PC-3 (cell line): Measurements from ENCODE around the gene SLC3A2. TPM values are rescaled to one million over a fixed set of nuclear protein-coding genes. Genes with fewer than 3 reads are reported as not detected.
A peak's percentile ranks its signal among the peaks of the same experiment; 100 is the strongest.

Source experiments
- ATAC-seq: fragments of 200-7000 bp; cut with Tn5 transposase; 2 replicates; pipeline ENCODE4 v1.9.1; 2020; ENCODE audit warnings: mild to moderate bottlenecking, moderate library complexity
- BruUV-seq: library from RNA; stranded (reverse); fragments of 400-500 nt; replicated peaks from 2 replicates; lab custom pipeline; 2021; lab: Mats Ljungman, UMichigan
- CTCF ChIA-PET: fragments of 300-600 bp; sonication (Branson Sonifier 250); formaldehyde crosslinking; loops from one replicate; lab custom pipeline; 2022; ENCODE audit warnings: antibody characterized with exemption; lab: Charles Lee
- POLR2A ChIA-PET: fragments of 300-600 bp; sonication (Branson Sonifier 250); formaldehyde crosslinking; loops from one replicate; lab custom pipeline; 2022; ENCODE audit warnings: antibody characterized with exemption; ENCODE audit not compliant: unreplicated experiment; lab: Charles Lee
- DNase-seq: peaks from one replicate; pipeline ENCODE4 v3.0.0-alpha.2; 2015
- H2AFZ ChIP-seq: fragments of 300-600 bp; sonication (generic); 2 replicates; pipeline ENCODE4 v1.6.0; 2016; ENCODE audit warnings: antibody characterized with exemption, low read length
- H3F3A ChIP-seq: fragments of 300-600 bp; sonication (generic); one replicate; pipeline ENCODE4 v1.6.0; 2017; ENCODE audit warnings: antibody characterized with exemption, low read length, control low read depth, mild to moderate bottlenecking; ENCODE audit not compliant: unreplicated experiment
- H3K27ac ChIP-seq: fragments of 300-600 bp; sonication (generic); 2 replicates; pipeline ENCODE4 v1.5.1; 2016; ENCODE audit warnings: mild to moderate bottlenecking, low read length
- H3K27me3 ChIP-seq: fragments of 300-600 bp; sonication (generic); 2 replicates; pipeline ENCODE4 v1.6.1; 2016; ENCODE audit warnings: low read length, mixed read lengths
- H3K36me3 ChIP-seq: fragments of 300-600 bp; sonication (generic); 2 replicates; pipeline ENCODE4 v1.6.1; 2016; ENCODE audit warnings: low read depth, mixed run types, low read length, mixed read lengths
- H3K4me1 ChIP-seq: fragments of 300-600 bp; sonication (generic); 2 replicates; pipeline ENCODE4 v1.5.1; 2016; ENCODE audit warnings: low read length; ENCODE audit not compliant: insufficient read depth
- H3K4me2 ChIP-seq: fragments of 300-600 bp; sonication (generic); 2 replicates; pipeline ENCODE4 v1.6.0; 2016; ENCODE audit warnings: low read length
- H3K4me3 ChIP-seq: fragments of 300-600 bp; sonication (generic); 2 replicates; pipeline ENCODE4 v1.5.1; 2016; ENCODE audit warnings: mild to moderate bottlenecking, low read length, mixed read lengths
- H3K79me2 ChIP-seq: fragments of 300-600 bp; sonication (generic); 2 replicates; pipeline ENCODE4 v1.6.1; 2017; ENCODE audit warnings: low read length, mixed read lengths
- H3K9ac ChIP-seq: fragments of 300-600 bp; sonication (generic); 2 replicates; pipeline ENCODE4 v1.6.0; 2016; ENCODE audit warnings: mild to moderate bottlenecking, low read length
- H3K9me2 ChIP-seq: fragments of 300-600 bp; sonication (generic); replicated peaks from 2 replicates; pipeline ENCODE4 v1.6.1; 2016; ENCODE audit warnings: mixed run types, low read length, mixed read lengths
- H3K9me3 ChIP-seq: fragments of 300-600 bp; sonication (generic); 2 replicates; pipeline ENCODE4 v1.6.1; 2016; ENCODE audit warnings: low read length, mixed read lengths
- H4K20me1 ChIP-seq: fragments of 300-600 bp; sonication (generic); 2 replicates; pipeline ENCODE4 v1.6.1; 2016; ENCODE audit warnings: low read length, mixed read lengths
- CTCF ChIP-seq: fragments of 300-600 bp; sonication (generic); conservative IDR thresholded peaks from 2 replicates; pipeline ENCODE4 v1.5.1; 2017; ENCODE audit warnings: antibody characterized with exemption, low read depth, mild to moderate bottlenecking, low read length
- EZH2 ChIP-seq: fragments of 300-600 bp; sonication (generic); IDR thresholded peaks from one replicate; pipeline ENCODE4 v1.6.1; 2017; ENCODE audit warnings: antibody characterized with exemption, mild to moderate bottlenecking, low read length; ENCODE audit not compliant: unreplicated experiment
- EZH2phosphoT487 ChIP-seq: fragments of 300-600 bp; sonication (generic); IDR thresholded peaks from 2 replicates; pipeline ENCODE4 v1.6.1; 2018; ENCODE audit warnings: mild to moderate bottlenecking, antibody characterized with exemption, low read length, borderline replicate concordance
- intact Hi-C: fragments of 100-400 bp; cut with micrococcal nuclease; formaldehyde crosslinking; loops from 2 replicates; pipeline ENCODE4 v1.9.0; 2023
- total RNA-seq: library from RNA; depleted of rRNA; stranded (reverse); fragments of >200 nt; gene quantifications from 2 replicates; pipeline ENCODE4 v1.2.3, GENCODE V29; 2014

The SLC3A2 gene
- total RNA-seq, 1 experiment from 2014 or later = 243 TPM

- TF ChIP-seq EZH2 (no peak), EZH2phosphoT487 (no peak), CTCF (peak; percentile 85)
- Histone ChIP-seq H3K9me3 (no peaks in the 10 kb centered on the region), H3K9me2 (no peaks in the 10 kb centered on the region), H3K4me3 (no peak overlapping the region), H3K36me3 (no peaks in the 10 kb centered on the region), H3K4me2 (peak overlapping the region; percentile 26; the same call in 1 of the 2 replicates), H3K4me1 (peaks cover 9% of the 10 kb centered on the region), H3K79me2 (no peaks in the 10 kb centered on the region), H4K20me1 (no peaks in the 10 kb centered on the region), H2AFZ (peak overlapping the region; percentile 73), H3F3A (no peaks in the 10 kb centered on the region), H3K27me3 (no peaks in the 10 kb centered on the region), H3K9ac (no peak overlapping the region), H3K27ac (no peak overlapping the region)
- ATAC-seq = peak; percentile 36
- CTCF ChIA-PET = interaction anchor here (0.6 to 0.7 kb wide), 2 partner anchors 10 to 114 kb away, joined by 4 to 7 read pairs; no protein-coding TSS in a partner anchor
- intact Hi-C loops = no loop called here
- DNase-seq = peak; percentile 81
- no TSS peak for BruUV-seq
- POLR2A ChIA-PET = no interaction called here
These were observed 28.6 kb downstream of the SLC3A2 start for GRCh38 chr11:62909107-62909894.

- no TSS peak for BruUV-seq
- no peak overlapping the region for H2AFZ ChIP-seq
These were observed 29.6 kb downstream of the SLC3A2 start for GRCh38 chr11:62910141-62910882.

More at GRCh38 chr11:62910141-62910882, 29.6 kb downstream of the SLC3A2 start:
- Histone ChIP-seq H3K9me2 (no peaks in the 10 kb centered on the region), H3K27ac (no peak overlapping the region), H3K36me3 (no peaks in the 10 kb centered on the region), H3K27me3 (no peaks in the 10 kb centered on the region), H3K4me3 (no peak overlapping the region), H3K9me3 (no peaks in the 10 kb centered on the region), H3K4me1 (peaks cover 9% of the 10 kb centered on the region), H4K20me1 (no peaks in the 10 kb centered on the region), H3K9ac (no peak overlapping the region), H3F3A (no peaks in the 10 kb centered on the region), H3K79me2 (no peaks in the 10 kb centered on the region), H3K4me2 (no peak overlapping the region)
- intact Hi-C loops = no loop called here
- TF ChIP-seq CTCF = no peak
- no peak for TF ChIP-seq EZH2
- TF ChIP-seq EZH2phosphoT487 = no peak
- ATAC-seq = no peak
- POLR2A ChIA-PET = no interaction called here
- CTCF ChIA-PET = no interaction called here
- DNase-seq = no peak
